ENCODE data around the gene VPREB1. TPM values are rescaled to one million over a fixed set of nuclear protein-coding genes. Genes with fewer than 3 reads are reported as not detected.
"Not testable (repeated sequence)": the region's sequence is repeated elsewhere in the genome, so short reads cannot be mapped to it uniquely, and the experiment has no call there.

VPREB1 gene
- total RNA-seq, 1 donor from 2014 or later, result not detected

DNA sequence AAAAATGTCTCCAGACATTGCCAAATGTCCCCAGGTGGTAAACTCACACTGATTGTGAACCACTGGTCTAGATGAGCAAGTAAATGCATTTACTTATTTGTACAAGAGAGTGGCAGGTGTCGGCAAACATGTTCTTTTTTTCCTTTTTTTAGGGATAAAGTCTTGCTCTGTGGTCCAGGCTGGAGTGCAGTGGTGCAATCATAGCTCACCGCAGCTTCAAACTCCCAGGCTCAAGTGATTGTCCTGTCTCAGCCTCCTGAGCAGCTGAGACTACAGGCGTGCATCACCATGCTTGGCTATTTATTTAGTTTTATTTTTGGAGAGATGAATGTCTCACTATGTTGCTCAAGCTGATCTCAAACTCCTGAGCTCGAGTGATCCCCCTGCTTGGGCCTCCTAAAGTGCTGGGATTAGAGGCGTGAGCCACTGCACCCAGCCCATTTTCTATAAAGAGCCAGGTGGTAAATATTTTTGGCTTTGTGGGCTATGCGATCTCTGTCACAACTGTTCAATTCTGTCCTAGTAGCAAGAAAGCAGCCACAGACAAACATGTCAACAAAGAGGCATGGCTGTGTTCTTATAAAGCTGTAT is 1.4 kb downstream of the VPREB1 start:
- Histone ChIP-seq H3K4me3 (no peak overlapping the region), H3K4me1 (no peaks in the 10 kb centered on the region), H3K9me3 (no peaks in the 10 kb centered on the region), H3K27ac (no peak overlapping the region), H3K36me3 (no peaks in the 10 kb centered on the region), H3K27me3 (no peaks in the 10 kb centered on the region)
- DNase-seq (ENCODE audit: low spot score in 2 of 2), result peak in 1 of 2 donors; percentile 13
- no peak for TF ChIP-seq CTCF (IDR thresholded peaks at IDR 0.05)
- intact Hi-C loops (cut with DNase I), result no loop called here

DNA sequence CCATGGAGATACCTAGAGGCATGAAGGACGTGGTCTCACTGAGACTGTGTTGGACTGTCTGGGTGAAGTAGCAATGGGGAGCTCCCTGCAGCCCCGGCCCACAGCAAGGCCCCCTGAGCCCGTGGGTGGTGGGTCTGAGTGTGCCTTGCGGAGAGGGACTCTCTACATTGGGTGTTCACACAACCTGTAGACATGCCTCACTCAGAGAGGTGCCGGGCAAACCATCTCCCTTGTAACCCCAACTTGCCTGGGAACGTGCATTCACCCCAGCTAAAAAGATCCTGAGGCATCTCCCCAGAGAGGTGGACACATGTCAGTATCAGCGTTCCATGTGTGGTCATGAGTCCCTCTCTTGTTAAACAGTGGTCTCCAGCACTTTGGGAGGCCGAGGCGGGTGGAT is 2.1 kb downstream of the VPREB1 start:
- intact Hi-C loops (cut with DNase I), result no loop called here
- H3K36me3 ChIP-seq, result no peaks in the 10 kb centered on the region
- no peak overlapping the region for H3K4me3 ChIP-seq
- H3K27me3 ChIP-seq, result no peaks in the 10 kb centered on the region
- no peaks in the 10 kb centered on the region for H3K9me3 ChIP-seq
- no peak for TF ChIP-seq CTCF (IDR thresholded peaks at IDR 0.05)
- H3K4me1 ChIP-seq, result no peaks in the 10 kb centered on the region
- DNase-seq (ENCODE audit: low spot score in 2 of 2), result peak in 1 of 2 donors; percentile 43
- H3K27ac ChIP-seq, result no peak overlapping the region

DNA sequence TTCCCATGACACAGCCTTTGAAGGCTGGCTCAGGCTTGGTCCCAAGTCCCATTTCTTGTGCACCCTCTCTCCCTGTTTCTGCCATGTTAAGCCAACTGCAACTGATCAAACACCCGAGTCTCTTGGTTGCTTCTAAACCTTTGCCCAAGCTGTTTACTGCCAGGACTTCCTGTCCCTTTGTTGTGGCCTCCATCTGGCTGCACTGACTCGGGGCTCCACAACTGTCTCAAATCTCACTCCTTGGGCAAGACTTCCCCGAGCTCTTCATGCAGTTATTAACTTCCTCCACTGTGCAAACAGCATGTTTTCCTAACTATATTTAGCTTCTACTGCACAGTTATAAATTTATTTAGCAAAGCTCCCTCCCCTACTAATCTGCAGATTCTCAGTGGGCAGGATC is 4.3 kb downstream of the VPREB1 start:
- H3K9me3 ChIP-seq, result no peaks in the 10 kb centered on the region
- H3K27ac ChIP-seq, result no peak overlapping the region
- no peaks in the 10 kb centered on the region for H3K27me3 ChIP-seq
- intact Hi-C loops (cut with DNase I), result no loop called here
- TF ChIP-seq CTCF (IDR thresholded peaks at IDR 0.05), result no peak
- peak in 1 of 2 donors; percentile 4 for DNase-seq (ENCODE audit: low spot score in 2 of 2)
- H3K4me1 ChIP-seq, result no peaks in the 10 kb centered on the region
- no peak overlapping the region for H3K4me3 ChIP-seq
- no peaks in the 10 kb centered on the region for H3K36me3 ChIP-seq

- H3K27me3 ChIP-seq; H3K36me3 ChIP-seq; H3K4me3 ChIP-seq; H3K9me3 ChIP-seq; H3K27ac ChIP-seq; H3K4me1 ChIP-seq; intact Hi-C loops (cut with DNase I): not testable (repeated sequence)
- DNase-seq (ENCODE audit: low spot score in 2 of 2), result peak in 1 of 2 donors; percentile 48
Observed at GRCh38 chr22:22250651-22251050, 6.1 kb downstream of the VPREB1 start.

GRCh38 chr22:22256133-22256532 is 11.5 kb downstream of the VPREB1 start:
- H3K9me3 ChIP-seq; intact Hi-C loops (cut with DNase I); H3K27me3 ChIP-seq; H3K36me3 ChIP-seq; H3K4me3 ChIP-seq; H3K27ac ChIP-seq; H3K4me1 ChIP-seq: not testable (repeated sequence)
- DNase-seq (ENCODE audit: low spot score in 2 of 2), result peak in 1 of 2 donors; percentile 11

DNA sequence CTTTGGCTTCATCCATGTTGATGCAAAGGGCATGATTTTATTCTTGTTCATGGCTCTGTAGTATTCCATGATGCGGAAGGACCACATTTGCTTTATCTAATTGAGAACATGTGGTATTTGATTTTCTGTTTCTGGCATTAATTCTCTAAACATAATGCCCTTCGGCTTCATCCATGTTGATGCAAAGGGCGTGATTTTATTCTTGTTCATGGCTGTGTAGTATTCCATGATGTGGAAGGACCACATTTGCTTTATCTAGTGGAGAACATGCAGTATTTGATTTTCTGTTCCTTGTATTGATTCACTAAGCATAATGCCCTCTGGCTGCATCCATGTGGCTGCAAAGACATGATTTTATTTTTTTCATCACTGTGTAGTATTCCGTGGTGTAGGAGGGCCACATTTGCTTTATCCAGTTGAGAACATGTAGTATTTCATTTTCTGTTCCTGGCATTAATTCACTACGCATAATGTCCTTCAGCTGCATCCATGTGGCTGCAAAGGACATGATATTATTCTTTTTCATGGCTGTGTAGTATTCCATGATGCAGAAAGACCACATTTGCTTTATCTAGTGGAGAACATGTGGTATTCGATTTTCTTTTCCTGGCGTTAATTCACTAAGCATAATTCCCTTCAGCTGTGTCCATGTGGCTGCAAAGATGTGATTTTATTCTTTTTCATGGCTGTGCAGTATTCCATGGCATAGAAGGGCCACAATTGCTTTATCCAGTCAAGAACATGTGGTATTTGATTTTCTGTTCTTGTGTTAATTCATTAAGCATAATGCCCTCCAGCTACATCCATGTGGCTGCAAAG is 14.2 kb downstream of the VPREB1 start:
- not testable (repeated sequence) for H3K4me3 ChIP-seq

DNA sequence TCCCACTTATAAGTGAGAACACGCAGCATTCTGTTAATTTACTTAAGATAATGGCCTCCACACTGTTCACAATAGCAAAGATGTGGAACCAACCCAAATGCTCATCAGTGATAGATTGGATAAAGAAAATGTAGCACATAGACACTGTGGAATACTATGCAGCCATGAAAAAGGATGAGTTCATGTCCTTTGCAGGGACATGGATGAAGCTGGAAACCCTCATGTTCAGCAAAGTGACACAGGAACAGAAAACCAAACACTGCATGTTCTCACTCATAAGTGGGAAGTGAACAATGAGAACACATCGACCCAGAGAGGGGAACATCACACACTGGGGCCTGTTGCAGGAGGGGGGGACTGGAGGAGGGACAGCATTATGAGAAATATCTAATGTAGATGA is 15.6 kb downstream of the VPREB1 start:
- not testable (repeated sequence) for H3K4me3 ChIP-seq

More for the DNA sequence above, 14.2 kb downstream of the VPREB1 start:
- H3K27me3 ChIP-seq; intact Hi-C loops (cut with DNase I); DNase-seq (ENCODE audit: low spot score in 2 of 2); H3K36me3 ChIP-seq; H3K4me1 ChIP-seq; H3K9me3 ChIP-seq; H3K27ac ChIP-seq: not testable (repeated sequence)

DNA sequence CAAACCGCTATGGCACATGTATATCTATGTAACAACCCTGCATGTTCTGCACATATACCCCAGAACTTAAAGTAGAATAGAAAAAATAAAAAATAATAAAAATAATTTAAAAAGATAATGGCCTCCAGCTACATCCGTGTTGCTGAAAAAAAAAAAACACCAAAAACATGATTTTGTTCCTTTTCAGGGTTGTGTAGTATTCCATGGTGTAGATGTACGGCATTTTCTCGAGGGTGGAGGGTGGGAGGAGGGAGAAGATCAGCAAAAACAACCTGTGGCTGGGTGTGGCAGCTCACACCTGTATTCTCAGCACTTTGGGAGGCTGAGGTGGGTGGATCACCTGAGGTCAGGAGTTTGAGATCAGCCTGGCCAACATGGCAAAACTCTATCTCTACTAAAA is 16.0 kb downstream of the VPREB1 start:
- DNase-seq (ENCODE audit: low spot score in 2 of 2); intact Hi-C loops (cut with DNase I); H3K27me3 ChIP-seq; H3K4me3 ChIP-seq; H3K9me3 ChIP-seq; H3K36me3 ChIP-seq; H3K27ac ChIP-seq; H3K4me1 ChIP-seq: not testable (repeated sequence)

More for the DNA sequence above, 15.6 kb downstream of the VPREB1 start:
- H3K9me3 ChIP-seq; H3K27ac ChIP-seq; H3K27me3 ChIP-seq; intact Hi-C loops (cut with DNase I); H3K36me3 ChIP-seq; H3K4me1 ChIP-seq: not testable (repeated sequence)
- peak in 1 of 2 donors; percentile 7 for DNase-seq (ENCODE audit: low spot score in 2 of 2)

- H3K27me3 ChIP-seq; H3K4me1 ChIP-seq; H3K27ac ChIP-seq; H3K9me3 ChIP-seq; DNase-seq (ENCODE audit: low spot score in 2 of 2); H3K4me3 ChIP-seq; H3K36me3 ChIP-seq; intact Hi-C loops (cut with DNase I): not testable (repeated sequence)
Observed at GRCh38 chr22:22262332-22263074, 17.9 kb downstream of the VPREB1 start.

DNA sequence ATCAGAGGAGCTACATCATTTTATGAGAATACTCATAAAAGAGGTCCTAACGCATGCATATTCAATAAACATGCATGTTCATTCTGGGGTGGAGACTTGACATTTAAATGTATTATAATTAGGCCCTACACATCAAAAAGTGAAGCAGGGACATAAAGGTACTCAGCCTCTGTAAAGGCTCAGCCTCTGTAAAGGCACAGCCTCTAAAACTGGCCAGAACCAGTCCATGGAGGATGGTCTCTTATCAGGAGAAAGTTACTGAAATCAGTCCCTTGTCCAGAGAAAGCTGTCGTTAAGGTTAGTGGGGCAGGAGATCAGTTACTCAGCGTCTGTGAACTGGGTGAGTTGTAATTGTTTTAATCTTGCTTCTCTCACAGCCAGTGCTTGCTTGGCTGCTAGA is 19.2 kb downstream of the VPREB1 start:
- intact Hi-C loops (cut with DNase I); H3K9me3 ChIP-seq; DNase-seq (ENCODE audit: low spot score in 2 of 2); H3K27me3 ChIP-seq; H3K27ac ChIP-seq; H3K4me3 ChIP-seq; H3K4me1 ChIP-seq; H3K36me3 ChIP-seq: not testable (repeated sequence)
